Measurements from ENCODE around the gene GRN. TPM values are rescaled to one million over a fixed set of nuclear protein-coding genes. Genes with fewer than 3 reads are reported as not detected.
"Not testable (repeated sequence)": the region's sequence is repeated elsewhere in the genome, so short reads cannot be mapped to it uniquely, and the experiment has no call there.

The GRN gene
- total and polyA plus RNA-seq, 7 experiments from 2014 or later: 49.5 to 374 (median 52.2) TPM

DNA sequence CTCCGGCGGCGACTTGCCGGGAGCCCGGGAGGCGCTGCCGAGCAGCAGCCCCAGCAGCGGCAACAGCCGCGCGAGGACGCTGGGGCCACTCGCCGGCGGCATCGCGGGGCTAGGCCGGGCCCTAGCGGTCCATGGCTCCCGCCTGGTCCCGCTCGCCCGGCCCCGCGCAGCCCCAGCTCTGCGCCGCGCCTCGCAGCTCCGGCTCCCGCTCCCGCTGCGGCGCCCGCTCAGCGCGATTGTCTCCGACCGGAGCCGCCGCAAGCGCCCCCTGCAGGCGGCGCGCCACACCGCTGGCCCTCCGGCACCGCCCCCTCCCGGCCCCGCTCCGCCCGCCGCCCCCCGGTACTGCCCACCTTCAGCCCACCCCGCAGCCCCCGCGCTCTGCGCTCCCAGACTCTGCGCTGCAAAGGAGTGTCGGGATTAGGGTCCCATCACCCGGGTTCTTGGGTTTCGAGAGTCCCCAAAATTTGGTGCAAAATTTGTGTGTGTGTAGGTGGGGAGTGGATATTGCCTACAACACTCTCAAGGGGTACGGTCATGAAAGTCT, 18.6 kb downstream of the GRN start, which contains the start of gene FAM171A2:
TSS of gene FAM171A2 (minus strand) at position 241 of the 547 bp plus-strand sequence. CDS start at position 102, 139 bp downstream.
- Mint-ChIP-seq H3K4me1 (peaks cover 6 to 12% (median 7%) of the 10 kb centered on the region in 7 donors), H3K4me3 (peak within 1 kb of the TSS; percentile 75 to 86 (median 80)), H3K9me3 (no peaks in the 10 kb centered on the region), H3K27me3 (peaks cover 0 to 65% (median 30%) of the 10 kb centered on the region in 5 donors), H3K27ac (peak within 1 kb of the TSS in 3 of 9 donors; percentile 49 to 78 (median 71)), H3K36me3 (no peaks in the 10 kb centered on the region)
- H3K36me3 ChIP-seq (ENCODE audit: control insufficient read depth in 2 of 3, insufficient read depth in 3 of 3, low read length in 3 of 3): no peaks in the 10 kb centered on the region
- peak within 1 kb of the TSS; percentile 62 for H3K4me3 ChIP-seq (ENCODE audit: low read length)
- no peaks in the 10 kb centered on the region for H3K9me3 ChIP-seq (ENCODE audit: control insufficient read depth in 2 of 3, low read length in 3 of 3)
- ChIA-PET CTCF (interaction anchor here (1.0 to 1.6 kb wide), 5 partner anchors 9 to 33 kb away, joined by 3 to 9 read pairs (median 4); partner anchors contain the start of gene GRN), POLR2A (interaction anchor here (1.0 kb wide), 1 partner anchor 10 kb away, joined by 3 read pairs; no protein-coding TSS in a partner anchor)
- ATAC-seq: peak; percentile 96
- no peak within 1 kb of the TSS for H3K27ac ChIP-seq (ENCODE audit: low read depth, low read length)
- intact Hi-C loops (cut with micrococcal nuclease): loop anchor here in 1 of 2 donors (1.0 kb wide), 3 partner anchors 9 to 22 kb away; partner anchors contain the start of gene GRN
- no peaks in the 10 kb centered on the region for H3K4me1 ChIP-seq (ENCODE audit: control insufficient read depth in 2 of 2, insufficient read depth in 2 of 2, low read length in 2 of 2)
- no peaks in the 10 kb centered on the region for H3K27me3 ChIP-seq (ENCODE audit: control insufficient read depth in 2 of 2, insufficient read depth in 2 of 2, low read length in 2 of 2)
- DNase-seq: peak; percentile 41 to 83 (median 69)

GRCh38 chr17:44365051-44365450, 19.9 kb downstream of the GRN start:
- intact Hi-C loops (cut with micrococcal nuclease); ATAC-seq; H3K36me3 ChIP-seq (ENCODE audit: control insufficient read depth in 2 of 3, insufficient read depth in 3 of 3, low read length in 3 of 3); H3K36me3 Mint-ChIP-seq; H3K9me3 Mint-ChIP-seq; H3K27ac ChIP-seq (ENCODE audit: low read depth, low read length); H3K4me1 ChIP-seq (ENCODE audit: control insufficient read depth in 2 of 2, insufficient read depth in 2 of 2, low read length in 2 of 2); H3K9me3 ChIP-seq (ENCODE audit: control insufficient read depth in 2 of 3, low read length in 3 of 3); H3K27ac Mint-ChIP-seq; H3K4me3 ChIP-seq (ENCODE audit: low read length); H3K27me3 ChIP-seq (ENCODE audit: control insufficient read depth in 2 of 2, insufficient read depth in 2 of 2, low read length in 2 of 2); DNase-seq: not testable (repeated sequence)
- H3K4me3 Mint-ChIP-seq: peak overlapping the region in 6 of 10 donors; percentile 47 to 83 (median 76)
- POLR2A ChIA-PET: interaction anchor here (0.7 kb wide), 1 partner anchor 38 kb away, joined by 4 read pairs; no protein-coding TSS in a partner anchor
- CTCF ChIA-PET: interaction anchor here (0.6 to 1.1 kb wide), 3 partner anchors 11 to 433 kb away, joined by 3 to 4 read pairs (median 3); no protein-coding TSS in a partner anchor
- H3K4me1 Mint-ChIP-seq: peaks cover 0 to 13% (median 7%) of the 10 kb centered on the region in 7 donors
- H3K27me3 Mint-ChIP-seq: peaks cover 0 to 68% (median 34%) of the 10 kb centered on the region in 5 donors

DNA sequence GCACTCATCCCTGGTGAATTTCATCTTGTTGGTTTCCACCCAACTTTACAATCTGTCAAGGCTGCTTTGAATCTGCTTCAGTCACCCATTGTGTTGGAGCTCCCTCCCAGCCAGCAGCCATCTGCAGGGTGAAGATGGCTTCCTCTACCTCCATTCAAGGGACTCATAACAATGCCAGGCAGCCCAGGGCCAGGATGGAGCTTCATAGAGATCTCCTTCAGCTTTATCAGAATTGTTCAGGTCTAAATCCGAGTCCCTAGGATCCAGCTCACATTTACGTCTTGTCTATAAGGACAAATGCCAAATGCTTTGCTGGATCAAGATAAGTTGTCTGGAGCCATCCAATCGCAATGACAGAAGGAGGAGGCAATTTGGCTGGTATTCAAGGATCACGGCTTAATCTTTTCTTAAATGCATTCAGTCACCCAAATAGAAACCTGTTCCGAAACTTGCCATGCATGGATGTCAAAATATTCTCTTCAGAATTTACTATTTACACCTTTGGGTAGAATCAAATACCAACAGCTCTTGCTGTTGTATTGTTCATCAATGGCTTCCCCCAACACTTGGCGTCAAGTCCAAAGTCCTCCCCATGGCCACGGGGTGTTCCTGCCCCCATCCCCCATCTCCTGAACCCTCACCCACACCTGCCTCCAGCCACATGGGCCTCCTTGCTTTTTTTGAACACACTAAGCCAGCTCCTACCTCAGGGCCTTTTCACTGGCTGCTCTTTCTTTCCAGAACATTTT, 22.3 kb downstream of the GRN start:
- H3K4me3 Mint-ChIP-seq: no peak overlapping the region
- no peaks in the 10 kb centered on the region for H3K9me3 ChIP-seq (ENCODE audit: control insufficient read depth in 2 of 3, low read length in 3 of 3)
- no peak for ATAC-seq
- no peaks in the 10 kb centered on the region for H3K27me3 ChIP-seq (ENCODE audit: control insufficient read depth in 2 of 2, insufficient read depth in 2 of 2, low read length in 2 of 2)
- H3K36me3 ChIP-seq (ENCODE audit: control insufficient read depth in 2 of 3, insufficient read depth in 3 of 3, low read length in 3 of 3): no peaks in the 10 kb centered on the region
- no peak overlapping the region for H3K4me3 ChIP-seq (ENCODE audit: low read length)
- no peak for DNase-seq
- H3K27ac Mint-ChIP-seq: no peak overlapping the region
- H3K36me3 Mint-ChIP-seq: no peaks in the 10 kb centered on the region
- no peak overlapping the region for H3K27ac ChIP-seq (ENCODE audit: low read depth, low read length)
- ChIA-PET CTCF (interaction anchor here (1.2 kb wide), 1 partner anchor 10 kb away, joined by 3 read pairs; no protein-coding TSS in a partner anchor), POLR2A (interaction anchor here (0.5 kb wide), 1 partner anchor 149 kb away, joined by 3 read pairs; no protein-coding TSS in a partner anchor)
- peaks cover 0 to 1% (median 0%) of the 10 kb centered on the region in 11 donors for H3K9me3 Mint-ChIP-seq
- peaks cover 0 to 13% (median 7%) of the 10 kb centered on the region in 7 donors for H3K4me1 Mint-ChIP-seq
- H3K4me1 ChIP-seq (ENCODE audit: control insufficient read depth in 2 of 2, insufficient read depth in 2 of 2, low read length in 2 of 2): no peaks in the 10 kb centered on the region
- intact Hi-C loops (cut with micrococcal nuclease): no loop called here
- peaks cover 9 to 56% (median 39%) of the 10 kb centered on the region in 5 donors for H3K27me3 Mint-ChIP-seq

DNA sequence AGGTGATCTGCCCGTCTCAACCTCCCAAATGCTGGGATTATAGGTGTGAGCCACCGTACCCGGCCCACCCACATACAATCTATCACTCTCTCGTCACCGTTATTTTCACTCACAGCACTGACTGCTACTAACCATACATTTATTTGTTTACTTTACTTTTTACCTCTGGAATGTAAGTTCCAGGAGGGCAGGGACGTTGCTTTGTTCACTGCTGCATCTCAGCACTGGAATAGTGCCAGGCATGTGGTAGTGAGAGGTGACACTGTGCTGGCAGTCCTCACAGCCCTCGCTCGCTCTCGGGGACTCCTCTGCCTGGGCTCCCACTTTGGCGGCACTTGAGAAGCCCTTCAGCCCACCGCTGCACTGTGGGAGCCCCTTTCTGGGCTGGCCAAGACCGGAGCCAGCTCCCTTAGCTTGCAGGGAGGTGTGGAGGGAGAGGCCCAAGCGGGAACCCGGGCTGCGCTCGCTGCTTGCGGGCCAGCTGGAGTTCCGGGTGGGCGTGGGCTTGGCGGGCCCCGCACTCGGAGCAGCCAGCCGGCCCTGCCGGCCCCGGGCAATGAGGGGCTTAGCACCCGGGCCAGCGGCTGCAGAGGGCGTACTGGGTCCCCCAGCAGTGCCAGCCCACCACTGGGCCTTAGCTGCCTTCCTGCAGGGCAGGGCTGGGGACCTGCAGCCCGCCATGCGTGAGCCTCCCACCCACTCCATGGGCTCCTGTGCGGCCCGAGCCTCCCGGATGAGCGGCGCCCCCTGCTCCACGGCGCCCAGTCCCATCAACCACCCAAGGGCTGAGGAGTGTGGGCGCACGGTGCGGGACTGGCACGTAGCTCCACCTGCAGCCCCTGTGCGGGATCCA, 23.5 kb downstream of the GRN start:
- Mint-ChIP-seq H3K4me1 (peaks cover 0 to 11% (median 7%) of the 10 kb centered on the region in 7 donors), H3K27me3 (peaks cover 15 to 53% (median 39%) of the 10 kb centered on the region in 5 donors)
- H3K36me3 ChIP-seq (ENCODE audit: control insufficient read depth in 2 of 3, insufficient read depth in 3 of 3, low read length in 3 of 3); POLR2A ChIA-PET; H3K27me3 ChIP-seq (ENCODE audit: control insufficient read depth in 2 of 2, insufficient read depth in 2 of 2, low read length in 2 of 2); CTCF ChIA-PET; H3K27ac ChIP-seq (ENCODE audit: low read depth, low read length); H3K27ac Mint-ChIP-seq; H3K9me3 Mint-ChIP-seq; H3K4me3 ChIP-seq (ENCODE audit: low read length); ATAC-seq; intact Hi-C loops (cut with micrococcal nuclease); DNase-seq; H3K4me1 ChIP-seq (ENCODE audit: control insufficient read depth in 2 of 2, insufficient read depth in 2 of 2, low read length in 2 of 2); H3K36me3 Mint-ChIP-seq; H3K9me3 ChIP-seq (ENCODE audit: control insufficient read depth in 2 of 3, low read length in 3 of 3); H3K4me3 Mint-ChIP-seq: not testable (repeated sequence)

DNA sequence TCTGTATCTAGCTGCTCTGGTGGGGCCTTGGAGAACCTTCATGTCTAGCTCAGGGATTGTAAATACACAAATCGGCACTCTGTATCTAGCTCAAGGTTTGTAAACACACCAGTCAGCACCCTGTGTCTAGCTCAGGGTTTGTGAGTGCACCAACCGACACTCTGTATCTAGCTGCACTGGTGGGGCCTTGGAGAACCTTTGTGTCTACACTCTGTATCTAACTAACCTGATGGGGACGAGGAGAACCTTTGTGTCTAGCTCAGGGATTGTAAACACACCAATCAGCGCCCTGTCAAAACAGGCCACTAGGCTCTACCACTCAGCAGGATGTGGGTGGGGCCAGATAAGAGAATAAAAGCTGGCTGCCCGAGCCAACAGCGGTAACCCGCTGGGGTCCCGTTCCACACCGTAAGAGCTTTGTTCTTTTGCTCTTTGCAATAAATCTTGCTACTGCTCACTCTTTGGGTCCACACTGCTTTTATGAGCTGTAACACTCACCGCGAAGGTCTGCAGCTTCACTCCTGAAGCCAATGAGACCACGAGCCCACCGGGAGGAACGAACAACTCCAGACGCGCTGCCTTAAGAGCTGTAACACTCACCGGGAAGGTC, 24.4 kb downstream of the GRN start:
- intact Hi-C loops (cut with micrococcal nuclease); H3K9me3 Mint-ChIP-seq; H3K4me3 ChIP-seq (ENCODE audit: low read length); DNase-seq; POLR2A ChIA-PET; H3K27ac Mint-ChIP-seq; H3K4me1 ChIP-seq (ENCODE audit: control insufficient read depth in 2 of 2, insufficient read depth in 2 of 2, low read length in 2 of 2); H3K27me3 ChIP-seq (ENCODE audit: control insufficient read depth in 2 of 2, insufficient read depth in 2 of 2, low read length in 2 of 2); H3K4me1 Mint-ChIP-seq; H3K36me3 ChIP-seq (ENCODE audit: control insufficient read depth in 2 of 3, insufficient read depth in 3 of 3, low read length in 3 of 3); H3K27ac ChIP-seq (ENCODE audit: low read depth, low read length); ATAC-seq; H3K9me3 ChIP-seq (ENCODE audit: control insufficient read depth in 2 of 3, low read length in 3 of 3); CTCF ChIA-PET; H3K36me3 Mint-ChIP-seq: not testable (repeated sequence)
- Mint-ChIP-seq H3K27me3 (peaks cover 15 to 47% (median 39%) of the 10 kb centered on the region in 5 donors), H3K4me3 (peak overlapping the region; percentile 48 to 76 (median 64))

- Mint-ChIP-seq H3K4me1 (peaks cover 0 to 7% (median 4%) of the 10 kb centered on the region in 7 donors), H3K4me3 (no peak overlapping the region), H3K36me3 (no peaks in the 10 kb centered on the region), H3K9me3 (peaks cover 0 to 1% (median 0%) of the 10 kb centered on the region in 11 donors), H3K27me3 (peaks cover 15 to 34% (median 23%) of the 10 kb centered on the region in 5 donors), H3K27ac (peak overlapping the region in 2 of 9 donors; percentile 38 to 52)
- H3K4me3 ChIP-seq (ENCODE audit: low read length): no peak overlapping the region
- no peak overlapping the region for H3K27ac ChIP-seq (ENCODE audit: low read depth, low read length)
- H3K36me3 ChIP-seq (ENCODE audit: control insufficient read depth in 2 of 3, insufficient read depth in 3 of 3, low read length in 3 of 3): no peaks in the 10 kb centered on the region
- no peaks in the 10 kb centered on the region for H3K9me3 ChIP-seq (ENCODE audit: control insufficient read depth in 2 of 3, low read length in 3 of 3)
- ATAC-seq: no peak
- ChIA-PET CTCF (interaction anchor here (1.1 kb wide), 1 partner anchor 9 kb away, joined by 3 read pairs; no protein-coding TSS in a partner anchor), POLR2A (no interaction called here)
- no peaks in the 10 kb centered on the region for H3K4me1 ChIP-seq (ENCODE audit: control insufficient read depth in 2 of 2, insufficient read depth in 2 of 2, low read length in 2 of 2)
- no peak for DNase-seq
- intact Hi-C loops (cut with micrococcal nuclease): no loop called here
- H3K27me3 ChIP-seq (ENCODE audit: control insufficient read depth in 2 of 2, insufficient read depth in 2 of 2, low read length in 2 of 2): no peaks in the 10 kb centered on the region
These were observed 26.9 kb downstream of the GRN start for GRCh38 chr17:44372036-44372435.

Measured in naive thymus-derived CD4-positive, alpha-beta T cell (primary cell).